ENCODE data around the gene BMPR2.
"Not testable (repeated sequence)": the region's sequence is repeated elsewhere in the genome, so short reads cannot be mapped to it uniquely, and the experiment has no call there.

BMPR2 gene

DNA sequence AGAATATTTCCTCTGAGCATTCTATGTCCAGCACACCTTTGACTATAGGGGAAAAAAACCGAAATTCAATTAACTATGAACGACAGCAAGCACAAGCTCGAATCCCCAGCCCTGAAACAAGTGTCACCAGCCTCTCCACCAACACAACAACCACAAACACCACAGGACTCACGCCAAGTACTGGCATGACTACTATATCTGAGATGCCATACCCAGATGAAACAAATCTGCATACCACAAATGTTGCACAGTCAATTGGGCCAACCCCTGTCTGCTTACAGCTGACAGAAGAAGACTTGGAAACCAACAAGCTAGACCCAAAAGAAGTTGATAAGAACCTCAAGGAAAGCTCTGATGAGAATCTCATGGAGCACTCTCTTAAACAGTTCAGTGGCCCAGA, 179.2 kb downstream of the BMPR2 start:
- POLR2A ChIA-PET (ENCODE audit: low non-redundant PET): no interaction called here
- DNase-seq (ENCODE audit: low spot score): no peak
- CTCF ChIA-PET: no interaction called here
- TF ChIP-seq, protein P1, sequence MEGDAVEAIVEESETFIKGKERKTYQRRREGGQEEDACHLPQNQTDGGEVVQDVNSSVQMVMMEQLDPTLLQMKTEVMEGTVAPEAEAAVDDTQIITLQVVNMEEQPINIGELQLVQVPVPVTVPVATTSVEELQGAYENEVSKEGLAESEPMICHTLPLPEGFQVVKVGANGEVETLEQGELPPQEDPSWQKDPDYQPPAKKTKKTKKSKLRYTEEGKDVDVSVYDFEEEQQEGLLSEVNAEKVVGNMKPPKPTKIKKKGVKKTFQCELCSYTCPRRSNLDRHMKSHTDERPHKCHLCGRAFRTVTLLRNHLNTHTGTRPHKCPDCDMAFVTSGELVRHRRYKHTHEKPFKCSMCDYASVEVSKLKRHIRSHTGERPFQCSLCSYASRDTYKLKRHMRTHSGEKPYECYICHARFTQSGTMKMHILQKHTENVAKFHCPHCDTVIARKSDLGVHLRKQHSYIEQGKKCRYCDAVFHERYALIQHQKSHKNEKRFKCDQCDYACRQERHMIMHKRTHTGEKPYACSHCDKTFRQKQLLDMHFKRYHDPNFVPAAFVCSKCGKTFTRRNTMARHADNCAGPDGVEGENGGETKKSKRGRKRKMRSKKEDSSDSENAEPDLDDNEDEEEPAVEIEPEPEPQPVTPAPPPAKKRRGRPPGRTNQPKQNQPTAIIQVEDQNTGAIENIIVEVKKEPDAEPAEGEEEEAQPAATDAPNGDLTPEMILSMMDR (conservative IDR thresholded peaks at IDR 0.05; ENCODE audit: low read depth): no peak
- no peak overlapping the region for H3K27ac ChIP-seq

DNA sequence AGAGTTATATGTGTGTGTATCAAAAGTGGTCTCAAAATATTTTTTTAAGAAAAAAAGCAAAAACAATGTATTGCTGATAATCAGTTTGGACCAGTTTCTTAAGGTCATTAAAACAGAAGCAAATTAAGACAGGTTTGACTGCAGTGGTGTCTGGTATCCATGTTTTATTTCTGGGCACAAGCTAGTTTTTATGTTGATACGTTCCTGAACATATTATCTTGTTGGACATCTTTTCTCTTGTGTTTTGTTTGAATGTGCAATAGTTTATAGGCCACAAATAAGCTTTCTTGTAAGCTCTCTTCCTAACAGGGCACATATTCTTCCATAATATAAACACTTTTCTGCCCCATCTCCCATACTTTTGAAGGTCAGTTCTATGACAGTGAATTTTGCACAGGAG, 184.1 kb downstream of the BMPR2 start:
- CTCF ChIA-PET: no interaction called here
- H3K27ac ChIP-seq: no peak overlapping the region
- DNase-seq (ENCODE audit: low spot score): no peak
- TF ChIP-seq, protein P1 (conservative IDR thresholded peaks at IDR 0.05; ENCODE audit: low read depth): no peak
- POLR2A ChIA-PET (ENCODE audit: low non-redundant PET): no interaction called here

DNA sequence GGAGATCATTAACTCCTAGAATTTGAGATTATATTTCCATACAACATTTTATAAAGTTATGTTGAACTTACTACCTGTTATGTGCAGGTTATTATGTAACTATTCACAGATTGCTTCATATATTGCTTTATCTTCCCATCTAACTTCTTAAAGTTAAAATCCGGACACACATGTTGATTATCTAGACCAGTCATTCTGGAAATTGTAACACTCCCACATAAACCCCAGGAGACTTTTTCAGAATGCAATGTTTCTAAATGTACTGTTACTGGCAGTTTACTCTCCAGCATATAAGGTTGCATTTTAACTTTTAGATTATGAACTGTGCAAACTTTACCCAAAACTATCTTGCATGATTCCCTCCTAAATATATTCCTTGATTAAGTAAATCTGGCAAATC, 188.1 kb downstream of the BMPR2 start:
- TF ChIP-seq, protein P1 (conservative IDR thresholded peaks at IDR 0.05; ENCODE audit: low read depth): no peak
- no peak overlapping the region for H3K27ac ChIP-seq
- POLR2A ChIA-PET (ENCODE audit: low non-redundant PET): no interaction called here
- CTCF ChIA-PET: no interaction called here
- DNase-seq (ENCODE audit: low spot score): no peak

DNA sequence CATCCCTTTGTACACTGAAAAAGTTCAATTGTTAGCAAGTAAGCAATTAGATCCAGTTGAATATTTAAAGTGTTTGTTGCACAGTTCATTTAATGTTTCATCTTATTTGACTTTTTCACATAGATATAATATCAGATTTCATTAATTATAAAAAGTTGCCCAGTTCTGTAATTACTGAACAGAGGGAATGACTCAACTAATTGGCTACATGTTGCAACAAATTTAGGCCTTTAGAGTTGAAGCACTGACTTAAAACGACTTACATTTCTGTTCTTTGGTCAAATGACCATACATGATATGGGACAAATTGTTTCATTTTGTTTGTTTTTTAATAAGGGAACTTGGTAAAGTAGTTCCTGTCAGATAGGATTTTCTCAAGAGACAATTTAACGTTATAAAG, 190.2 kb downstream of the BMPR2 start:
- H3K27ac ChIP-seq: no peak overlapping the region
- TF ChIP-seq, protein P1 (conservative IDR thresholded peaks at IDR 0.05; ENCODE audit: low read depth): no peak
- no peak for DNase-seq (ENCODE audit: low spot score)
- CTCF ChIA-PET: no interaction called here
- POLR2A ChIA-PET (ENCODE audit: low non-redundant PET): no interaction called here

DNA sequence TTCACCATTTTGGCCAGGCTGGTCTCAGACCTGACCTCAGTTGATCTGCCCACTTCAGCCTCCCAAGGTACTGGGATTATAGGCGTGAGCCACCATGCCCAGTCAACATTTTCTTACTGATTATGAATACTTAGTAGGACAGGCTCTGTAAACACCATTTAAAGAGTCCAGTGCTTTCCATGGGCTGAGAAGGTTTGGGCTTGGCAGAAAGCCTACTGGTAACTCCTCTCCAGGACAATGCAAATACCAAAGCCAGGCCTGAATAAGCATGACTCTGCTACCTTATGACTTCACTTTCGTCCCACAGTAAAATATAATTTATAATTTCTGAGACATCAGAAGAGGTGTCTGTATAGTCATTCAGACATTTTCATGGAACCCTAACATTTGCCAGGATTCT, 198.4 kb downstream of the BMPR2 start:
- H3K27ac ChIP-seq: no peak overlapping the region
- DNase-seq (ENCODE audit: low spot score): no peak
- ChIA-PET CTCF (interaction anchor here (0.6 to 1.3 kb wide), 7 partner anchors 165 to 1014 kb away, joined by 3 to 7 read pairs (median 3); no protein-coding TSS in a partner anchor), POLR2A (ENCODE audit: low non-redundant PET) (interaction anchor here (0.6 kb wide), 1 partner anchor 465 kb away, joined by 3 read pairs; no protein-coding TSS in a partner anchor)
- TF ChIP-seq, protein P1 (conservative IDR thresholded peaks at IDR 0.05; ENCODE audit: low read depth): no peak

DNA sequence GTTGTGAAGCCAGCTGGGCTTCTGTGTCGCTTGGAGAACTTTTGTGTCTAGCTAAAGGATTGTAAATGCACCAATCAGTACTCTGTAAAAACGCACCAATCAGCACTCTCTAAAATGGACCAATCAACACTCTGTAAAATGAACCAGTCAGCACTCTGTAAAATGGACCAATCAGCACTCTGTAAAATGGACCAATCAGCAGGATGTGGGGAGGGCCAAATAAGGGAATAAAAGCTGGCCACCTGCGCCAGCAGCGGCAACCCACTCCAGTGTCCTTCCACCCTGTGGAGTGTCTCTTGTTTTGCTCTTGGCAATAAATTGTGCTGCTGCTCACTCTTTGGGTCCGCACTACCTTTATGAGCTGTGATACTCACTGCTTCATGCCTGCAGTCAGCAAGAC, 199.1 kb downstream of the BMPR2 start:
- POLR2A ChIA-PET (ENCODE audit: low non-redundant PET); H3K27ac ChIP-seq; DNase-seq (ENCODE audit: low spot score): not testable (repeated sequence)
- CTCF ChIA-PET: interaction anchor here (1.3 kb wide), 1 partner anchor 250 kb away, joined by 3 read pairs; no protein-coding TSS in a partner anchor

DNA sequence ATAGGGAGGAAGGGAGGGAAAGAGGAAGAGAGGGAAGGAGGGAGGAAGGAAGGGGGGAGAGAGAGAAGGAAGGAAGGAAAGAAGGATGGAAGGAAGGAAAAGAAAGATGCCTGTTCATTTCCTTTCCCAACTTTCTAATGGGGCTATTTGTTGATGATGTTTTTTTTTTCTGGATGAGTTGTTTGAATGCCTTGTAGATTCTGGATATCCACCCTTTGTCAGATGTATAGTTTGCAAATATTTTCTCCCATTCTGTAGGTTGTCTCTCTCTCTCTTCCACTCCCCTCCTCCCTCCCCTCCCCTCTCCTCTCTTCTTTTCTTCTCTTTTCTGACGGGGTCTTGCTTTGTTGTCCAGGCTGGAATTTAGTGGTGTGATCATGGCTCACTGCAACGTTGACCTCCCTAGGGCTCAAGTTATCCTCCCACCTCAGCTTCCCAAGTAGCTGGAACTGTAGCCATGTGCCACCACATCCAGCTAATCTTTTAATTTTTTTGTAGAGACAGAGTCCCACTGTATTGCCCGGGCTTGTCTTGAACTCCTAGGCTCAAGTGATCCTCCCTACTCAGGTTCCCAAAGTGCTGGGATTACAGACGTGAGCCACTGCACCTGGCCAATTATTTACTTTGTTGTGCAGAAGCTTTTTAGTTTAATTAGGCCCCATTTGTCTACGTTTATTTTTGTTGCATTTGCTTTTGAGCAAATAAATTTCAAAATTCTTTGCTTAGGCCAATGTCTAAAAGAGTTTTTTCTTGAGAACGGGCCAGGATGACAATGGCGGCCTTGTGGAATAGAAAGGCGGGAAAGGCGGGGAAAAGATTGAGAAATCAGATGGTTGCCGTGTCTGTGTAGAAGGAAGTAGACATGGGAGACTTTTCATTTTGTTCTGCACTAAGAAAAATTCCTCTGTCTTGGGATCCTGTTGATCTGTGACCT, 201.4 kb downstream of the BMPR2 start:
- ChIA-PET CTCF (no interaction called here), POLR2A (ENCODE audit: low non-redundant PET) (no interaction called here)
- TF ChIP-seq, protein P1 (conservative IDR thresholded peaks at IDR 0.05; ENCODE audit: low read depth): no peak
- DNase-seq (ENCODE audit: low spot score): no peak
- no peak overlapping the region for H3K27ac ChIP-seq

DNA sequence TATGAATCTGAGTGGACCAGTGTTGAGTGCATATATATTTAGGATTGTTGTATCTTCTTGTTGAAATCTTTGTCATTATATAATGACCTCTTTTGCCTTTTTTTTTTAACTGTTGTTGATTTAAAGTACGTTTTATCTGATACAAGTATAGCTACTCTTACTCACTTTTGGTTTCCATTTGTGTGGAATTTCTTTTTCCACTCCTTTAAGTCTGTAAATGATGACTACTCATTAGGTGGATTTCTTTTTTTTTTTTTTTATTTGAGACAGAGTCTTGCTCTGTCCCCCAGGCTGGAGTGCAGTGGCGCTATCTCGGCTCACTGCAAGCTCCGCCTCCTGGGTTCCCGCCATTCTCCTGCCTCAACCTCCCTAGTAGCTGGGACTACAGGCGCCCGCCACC, 206.7 kb downstream of the BMPR2 start:
- CTCF ChIA-PET: interaction anchor here (0.7 kb wide), 1 partner anchor 1388 kb away, joined by 6 read pairs; no protein-coding TSS in a partner anchor
- H3K27ac ChIP-seq; DNase-seq (ENCODE audit: low spot score); POLR2A ChIA-PET (ENCODE audit: low non-redundant PET): not testable (repeated sequence)

All from RWPE1 (cell line).